GM12874 (cell line): ENCODE data around the gene DNAI4.

ENCODE experiments used
- CTCF ChIP-seq: IDR thresholded peaks from 2 replicates; pipeline ENCODE4 v1.5.1; 2011; ENCODE audit warnings: low read depth, mild to moderate bottlenecking, control low read depth, low read length, moderate library complexity; ENCODE audit not compliant: insufficient read depth

DNAI4 gene

GRCh38 chr1:66876664-66877063 lies 48.0 kb downstream of the DNAI4 start:
- TF ChIP-seq CTCF: no peak

- no peak for TF ChIP-seq CTCF
These were observed 51.5 kb downstream of the DNAI4 start for GRCh38 chr1:66873111-66873510.

GRCh38 chr1:66867501-66867900 lies 57.2 kb downstream of the DNAI4 start:
- no peak for TF ChIP-seq CTCF

GRCh38 chr1:66860529-66860928 lies 64.1 kb downstream of the DNAI4 start:
- TF ChIP-seq CTCF: no peak

GRCh38 chr1:66853379-66853778 lies 71.3 kb downstream of the DNAI4 start:
- no peak for TF ChIP-seq CTCF

GRCh38 chr1:66852870-66853269 lies 71.8 kb downstream of the DNAI4 start:
- no peak for TF ChIP-seq CTCF

- TF ChIP-seq CTCF: no peak
These were observed 73.7 kb downstream of the DNAI4 start for GRCh38 chr1:66850989-66851388.

- no peak for TF ChIP-seq CTCF
These were observed 76.5 kb downstream of the DNAI4 start for GRCh38 chr1:66848193-66848592.
